Measurements from ENCODE around the gene LRP5. TPM values are rescaled to one million over a fixed set of nuclear protein-coding genes. Genes with fewer than 3 reads are reported as not detected.

Gene LRP5
- total RNA-seq, 4 donors from 2014 or later: 45.8 to 75.5 (median 54.3) TPM

DNA sequence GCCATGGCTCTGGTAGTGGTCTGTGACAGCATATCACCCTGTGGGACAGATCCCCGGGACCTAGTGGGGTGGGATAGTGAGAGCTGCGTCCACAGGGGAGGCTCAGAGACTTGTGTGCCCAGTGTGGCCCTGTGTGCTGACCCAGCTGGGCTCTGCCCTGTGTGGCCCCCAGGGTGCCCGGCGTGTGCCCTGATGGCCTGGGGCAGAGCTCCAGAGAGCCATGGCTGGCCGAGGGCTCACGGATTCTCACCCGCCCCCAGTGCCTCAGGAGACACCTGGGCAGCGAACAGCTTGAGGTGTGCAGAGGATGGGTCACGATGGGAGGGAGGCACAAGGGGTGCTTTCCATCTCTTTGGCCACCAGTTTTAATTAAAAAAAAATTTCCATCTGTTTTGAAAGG is 11.8 kb downstream of the LRP5 start:
- H3K4me3 ChIP-seq (replicated peaks in 1 of 3): no peak overlapping the region
- intact Hi-C loops (cut with DNase I): no loop called here
- peaks cover 42 to 75% of the 10 kb centered on the region in 2 donors for H3K4me1 ChIP-seq
- H3K27me3 ChIP-seq: no peaks in the 10 kb centered on the region
- no peak overlapping the region for H3K27ac ChIP-seq
- no peak for DNase-seq
- no peaks in the 10 kb centered on the region for H3K36me3 ChIP-seq
- no peaks in the 10 kb centered on the region for H3K9me3 ChIP-seq
- TF ChIP-seq POLR2A (IDR thresholded peaks at IDR 0.05): no peak
- no peak for TF ChIP-seq CTCF (IDR thresholded peaks at IDR 0.05)
- 96 to 97% methylated on average over 5 to 6 of the region's 9 CpGs for WGBS, 2 donors

- H3K27me3 ChIP-seq: no peaks in the 10 kb centered on the region
- no peak overlapping the region for H3K4me3 ChIP-seq (replicated peaks in 1 of 3)
- no peak for DNase-seq
- H3K4me1 ChIP-seq: peaks cover 41 to 76% of the 10 kb centered on the region in 2 donors
- TF ChIP-seq CTCF (IDR thresholded peaks at IDR 0.05): no peak
- TF ChIP-seq POLR2A (IDR thresholded peaks at IDR 0.05): no peak
- intact Hi-C loops (cut with DNase I): no loop called here
- no peak overlapping the region for H3K27ac ChIP-seq
- no peaks in the 10 kb centered on the region for H3K9me3 ChIP-seq
- whole genome bisulfite sequencing, 2 donors: 84 to 98% methylated on average over 3 to 6 of the region's 10 CpGs
- H3K36me3 ChIP-seq: no peaks in the 10 kb centered on the region
Measured at GRCh38 chr11:68324695-68325094, 12.3 kb downstream of the LRP5 start.

GRCh38 chr11:68325183-68325906 is 13.0 kb downstream of the LRP5 start:
- no peak for DNase-seq
- intact Hi-C loops (cut with DNase I): no loop called here
- H3K9me3 ChIP-seq: no peaks in the 10 kb centered on the region
- 83 to 84% methylated on average over 7 to 13 of the region's 18 CpGs for WGBS, 2 donors
- H3K36me3 ChIP-seq: no peaks in the 10 kb centered on the region
- TF ChIP-seq POLR2A (IDR thresholded peaks at IDR 0.05): no peak
- TF ChIP-seq CTCF (IDR thresholded peaks at IDR 0.05): no peak
- H3K4me3 ChIP-seq (replicated peaks in 1 of 3): no peak overlapping the region
- peaks cover 38 to 77% of the 10 kb centered on the region in 2 donors for H3K4me1 ChIP-seq
- no peaks in the 10 kb centered on the region for H3K27me3 ChIP-seq
- H3K27ac ChIP-seq: no peak overlapping the region

- no peak overlapping the region for H3K27ac ChIP-seq
Measured at GRCh38 chr11:68325907-68326220, 13.5 kb downstream of the LRP5 start.

More at GRCh38 chr11:68325907-68326220, 13.5 kb downstream of the LRP5 start:
- WGBS, 2 donors: 60 to 88% methylated on average over 2 to 12 of the region's 13 CpGs
- intact Hi-C loops (cut with DNase I): no loop called here
- no peaks in the 10 kb centered on the region for H3K9me3 ChIP-seq
- TF ChIP-seq POLR2A (IDR thresholded peaks at IDR 0.05) (no peak), CTCF (IDR thresholded peaks at IDR 0.05) (no peak)
- peaks cover 38 to 82% of the 10 kb centered on the region in 2 donors for H3K4me1 ChIP-seq
- no peaks in the 10 kb centered on the region for H3K27me3 ChIP-seq
- H3K4me3 ChIP-seq (replicated peaks in 1 of 3): no peak overlapping the region
- DNase-seq: no peak
- H3K36me3 ChIP-seq: no peaks in the 10 kb centered on the region

Data from thyroid gland (tissue), 4 donors.